Neural cell (in vitro differentiated cells): ENCODE results near the gene PSMA7. TPM values are rescaled to one million over a fixed set of nuclear protein-coding genes. Genes with fewer than 3 reads are reported as not detected.

Source experiments
- H2AFZ ChIP-seq: fragments of 200-600, 300-800 bp; sonication (generic), shearing (Covaris generic); 2 replicates; pipeline ENCODE4 v1.6.0; 2014; ENCODE audit warnings: low read depth, mild to moderate bottlenecking, antibody characterized with exemption, low read length, moderate library complexity
- H3F3A ChIP-seq: fragments of 200-600 bp; shearing (Covaris generic); 2 replicates; pipeline ENCODE4 v1.6.1; 2016; ENCODE audit warnings: mild to moderate bottlenecking, moderate library complexity, mixed read lengths, antibody characterized with exemption, low read length; ENCODE audit not compliant: insufficient read depth, poor library complexity, severe bottlenecking
- H3K27ac ChIP-seq: fragments of 200-600, 300-800 bp; sonication (generic), shearing (Covaris generic); 2 replicates; pipeline ENCODE4 v1.5.1; 2014; ENCODE audit warnings: mild to moderate bottlenecking, low read length, moderate library complexity
- H3K27me3 ChIP-seq: fragments of 300-800, 200-600 bp; sonication (generic), shearing (Covaris generic); 2 replicates; pipeline ENCODE4 v1.6.0; 2014; ENCODE audit warnings: mild to moderate bottlenecking, low read depth, low read length, moderate library complexity; ENCODE audit not compliant: insufficient read depth
- H3K36me3 ChIP-seq: fragments of 300-800, 200-600 bp; sonication (generic), shearing (Covaris generic); 2 replicates; pipeline ENCODE4 v1.5.1; 2014; ENCODE audit warnings: mild to moderate bottlenecking, antibody characterized with exemption, low read length, moderate library complexity; ENCODE audit not compliant: insufficient read depth
- H3K4me2 ChIP-seq: fragments of 300-800, 200-600 bp; sonication (generic), shearing (Covaris generic); 2 replicates; pipeline ENCODE4 v1.6.0; 2014; ENCODE audit warnings: mild to moderate bottlenecking, low read length
- H3K4me3 ChIP-seq: fragments of 300-800, 200-600 bp; sonication (generic), shearing (Covaris generic); 2 replicates; pipeline ENCODE4 v1.5.1; 2014; ENCODE audit warnings: mild to moderate bottlenecking, low read length, moderate library complexity
- H3K79me2 ChIP-seq: fragments of 200-600 bp; shearing (Covaris generic); replicated peaks from 2 replicates; pipeline ENCODE4 v1.6.0; 2014; ENCODE audit warnings: mild to moderate bottlenecking, low read length, moderate library complexity; ENCODE audit not compliant: insufficient read depth
- H3K9ac ChIP-seq: fragments of 300-800, 200-600 bp; sonication (generic), shearing (Covaris generic); 2 replicates; pipeline ENCODE4 v1.6.1; 2016; ENCODE audit warnings: mild to moderate bottlenecking, low read length, mixed read lengths
- H3K9me2 ChIP-seq: fragments of 200-600 bp; shearing (Covaris generic); 2 replicates; pipeline ENCODE4 v1.6.1; 2016; ENCODE audit warnings: mild to moderate bottlenecking, low read length, mixed read lengths; ENCODE audit not compliant: insufficient read depth
- H3K9me3 ChIP-seq: fragments of 200-600, 300-800 bp; sonication (generic), shearing (Covaris generic); 2 replicates; pipeline ENCODE4 v1.6.1; 2016; ENCODE audit warnings: mild to moderate bottlenecking, mixed run types, low read length, moderate library complexity, mixed read lengths
- H4K20me1 ChIP-seq: fragments of 200-600 bp; shearing (Covaris generic); 2 replicates; pipeline ENCODE4 v1.6.1; 2016; ENCODE audit warnings: mild to moderate bottlenecking, mixed run types; ENCODE audit not compliant: insufficient read depth
- CTCF ChIP-seq: fragments of 450-650 bp; IDR thresholded peaks from 2 replicates; pipeline ENCODE4 v1.5.1; 2014; ENCODE audit warnings: antibody characterized with exemption, mild to moderate bottlenecking, moderate library complexity; ENCODE audit not compliant: poor library complexity, severe bottlenecking
- EP300 ChIP-seq: fragments of 450-650 bp; conservative IDR thresholded peaks from 2 replicates; pipeline ENCODE4 v1.6.1; 2014; ENCODE audit warnings: antibody characterized with exemption, mild to moderate bottlenecking, moderate library complexity; ENCODE audit not compliant: poor library complexity, severe bottlenecking
- EZH2 ChIP-seq: fragments of 200-600, 300-800 bp; shearing (Covaris generic), sonication (generic); IDR thresholded peaks from 2 replicates; pipeline ENCODE4 v1.6.1; 2014; ENCODE audit warnings: antibody characterized with exemption, low read length, borderline replicate concordance, mild to moderate bottlenecking; ENCODE audit not compliant: insufficient read depth, poor library complexity, severe bottlenecking
- MXI1 ChIP-seq: fragments of 450-650 bp; conservative IDR thresholded peaks from 2 replicates; pipeline ENCODE4 v1.6.1; 2014; ENCODE audit warnings: antibody characterized with exemption, mild to moderate bottlenecking; ENCODE audit not compliant: poor library complexity, severe bottlenecking
- POLR2AphosphoS5 ChIP-seq: IDR thresholded peaks from 2 replicates; pipeline ENCODE4 v1.6.1; 2012
- RAD21 ChIP-seq: fragments of 450-650 bp; conservative IDR thresholded peaks from 2 replicates; pipeline ENCODE4 v1.6.1; 2014; ENCODE audit warnings: antibody characterized with exemption, mild to moderate bottlenecking, moderate library complexity
- REST ChIP-seq: IDR thresholded peaks from 2 replicates; pipeline ENCODE4 v1.6.1; 2012; ENCODE audit warnings: borderline replicate concordance
- SMC3 ChIP-seq: fragments of 450-650 bp; conservative IDR thresholded peaks from 2 replicates; pipeline ENCODE4 v1.6.1; 2014; ENCODE audit warnings: antibody characterized with exemption, mild to moderate bottlenecking, moderate library complexity; ENCODE audit not compliant: poor library complexity
- TAF1 ChIP-seq: IDR thresholded peaks from 2 replicates; pipeline ENCODE4 v1.6.1; 2012; ENCODE audit warnings: low read depth
- polyA plus RNA-seq: library from polyadenylated mRNA; depleted of rRNA; stranded (reverse); fragments of >200 nt; gene quantifications from 2 replicates; pipeline ENCODE4 v1.2.3, GENCODE V29; 2014

The PSMA7 gene
- polyA plus RNA-seq, 1 donor from 2014 or later = 874 TPM

GRCh38 chr20:62111148-62111547 lies 32.0 kb downstream of the PSMA7 start:
- Histone ChIP-seq H2AFZ (no peak overlapping the region), H3K4me2 (no peak overlapping the region), H3F3A (no peaks in the 10 kb centered on the region), H3K27me3 (no peaks in the 10 kb centered on the region), H3K36me3 (no peaks in the 10 kb centered on the region), H3K27ac (no peak overlapping the region), H3K79me2 (no peaks in the 10 kb centered on the region), H4K20me1 (no peaks in the 10 kb centered on the region), H3K9me3 (peaks cover 7% of the 10 kb centered on the region), H3K9ac (no peak overlapping the region), H3K9me2 (no peaks in the 10 kb centered on the region), H3K4me3 (no peak overlapping the region)
- TF ChIP-seq RAD21 (no peak), EP300 (no peak), EZH2 (no peak), SMC3 (no peak), CTCF (no peak), REST (no peak), POLR2AphosphoS5 (no peak), TAF1 (no peak), MXI1 (no peak)

- Histone ChIP-seq H3F3A (no peaks in the 10 kb centered on the region), H3K36me3 (no peaks in the 10 kb centered on the region), H3K4me2 (no peak overlapping the region), H3K9me2 (no peaks in the 10 kb centered on the region), H3K27me3 (no peaks in the 10 kb centered on the region), H3K4me3 (no peak overlapping the region), H2AFZ (no peak overlapping the region), H4K20me1 (no peaks in the 10 kb centered on the region), H3K9me3 (peaks cover 7% of the 10 kb centered on the region), H3K27ac (no peak overlapping the region), H3K9ac (no peak overlapping the region), H3K79me2 (no peaks in the 10 kb centered on the region)
- TF ChIP-seq EP300 (no peak), EZH2 (no peak), CTCF (no peak), SMC3 (no peak), MXI1 (no peak), POLR2AphosphoS5 (no peak), RAD21 (no peak), REST (no peak), TAF1 (no peak)
Observed at GRCh38 chr20:62105592-62105991, 37.6 kb downstream of the PSMA7 start.
